GM10847 (cell line): ENCODE data around the gene PTBP1.

Source experiments
- POLR2A ChIP-seq: IDR thresholded peaks from 2 replicates; pipeline ENCODE4 v1.6.1; 2011; ENCODE audit not compliant: insufficient read length; ENCODE audit errors: extremely low read depth

PTBP1 gene

GRCh38 chr19:845707-846521, 48.7 kb downstream of the PTBP1 start:
- TF ChIP-seq POLR2A, result no peak

- TF ChIP-seq POLR2A, result no peak
Measured at GRCh38 chr19:848386-848921, 51.2 kb downstream of the PTBP1 start.

GRCh38 chr19:850221-850978, 53.1 kb downstream of the PTBP1 start:
- no peak for TF ChIP-seq POLR2A

GRCh38 chr19:850979-851335, 53.7 kb downstream of the PTBP1 start:
- TF ChIP-seq POLR2A, result no peak

GRCh38 chr19:852136-853013, 55.1 kb downstream of the PTBP1 start, which contains the start of gene ELANE:
Gene ELANE, plus strand, starts transcription at chr19:852303. Its CDS starts 26 bp downstream, at chr19:852329.
- TF ChIP-seq POLR2A, result no peak

GRCh38 chr19:853014-853585, 55.8 kb downstream of the PTBP1 start:
- no peak for TF ChIP-seq POLR2A

- TF ChIP-seq POLR2A, result no peak
Measured at GRCh38 chr19:854549-854948, 57.3 kb downstream of the PTBP1 start.

- no peak for TF ChIP-seq POLR2A
Measured at GRCh38 chr19:855142-855541, 57.9 kb downstream of the PTBP1 start.

GRCh38 chr19:855566-856120, 58.4 kb downstream of the PTBP1 start:
- no peak for TF ChIP-seq POLR2A

- TF ChIP-seq POLR2A, result no peak
Measured at GRCh38 chr19:858284-858683, 61.0 kb downstream of the PTBP1 start.

GRCh38 chr19:858868-859843, 61.9 kb downstream of the PTBP1 start, which contains the start of gene CFD:
Gene CFD, plus strand, starts transcription at chr19:859664. Its CDS starts 26 bp downstream, at chr19:859690.
- no peak for TF ChIP-seq POLR2A

GRCh38 chr19:861141-861755, 64.0 kb downstream of the PTBP1 start:
- no peak for TF ChIP-seq POLR2A
